OCI-LY3 (cell line): Measurements from ENCODE around the gene ALCAM.

ENCODE experiments used
- H2AFZ ChIP-seq: fragments of 200-600, 300-600 bp; shearing (Covaris generic); 2 replicates; pipeline ENCODE4 v1.6.0; 2014; ENCODE audit warnings: antibody characterized with exemption, low read depth, low read length
- H3K27ac ChIP-seq: fragments of 200-600, 300-600 bp; sonication (generic); 2 replicates; pipeline ENCODE4 v1.5.1; 2014; ENCODE audit warnings: mild to moderate bottlenecking, low read length, moderate library complexity, mixed read lengths
- H3K27me3 ChIP-seq: fragments of 200-600, 300-600 bp; sonication (generic); 2 replicates; pipeline ENCODE4 v1.6.1; 2014; ENCODE audit warnings: low read depth, low read length, mixed read lengths
- H3K36me3 ChIP-seq: fragments of 200-600, 300-600 bp; sonication (generic); replicated peaks from 2 replicates; pipeline ENCODE3; 2014; ENCODE audit warnings: low read depth, low read length, mixed read lengths
- H3K4me1 ChIP-seq: fragments of 300-600, 200-600 bp; sonication (generic); 2 replicates; pipeline ENCODE4 v1.6.1; 2014; ENCODE audit warnings: low read length, mixed read lengths
- H3K4me2 ChIP-seq: fragments of 200-600, 300-600 bp; sonication (generic); 2 replicates; pipeline ENCODE4 v1.6.1; 2014; ENCODE audit warnings: low read length, mixed read lengths
- H3K4me3 ChIP-seq: fragments of 300-600, 200-600 bp; sonication (generic); 2 replicates; pipeline ENCODE4 v1.5.1; 2014; ENCODE audit warnings: antibody characterized with exemption, mild to moderate bottlenecking, low read length, moderate library complexity
- H3K79me2 ChIP-seq: fragments of 300-600, 200-600 bp; shearing (Covaris generic); 2 replicates; pipeline ENCODE4 v1.6.1; 2014; ENCODE audit warnings: mild to moderate bottlenecking, low read length, mixed read lengths
- H3K9ac ChIP-seq: fragments of 300-600, 200-600 bp; shearing (Covaris generic); 2 replicates; pipeline ENCODE4 v1.6.0; 2014; ENCODE audit warnings: mild to moderate bottlenecking, low read length, moderate library complexity
- H3K9me3 ChIP-seq: fragments of 200-600, 300-600 bp; shearing (Covaris generic); 2 replicates; pipeline ENCODE4 v1.6.1; 2014; ENCODE audit warnings: low read length, mixed read lengths; ENCODE audit not compliant: insufficient read depth
- H4K20me1 ChIP-seq: fragments of 200-600, 300-600 bp; sonication (generic); 2 replicates; pipeline ENCODE4 v1.6.1; 2016; ENCODE audit warnings: low read length, mixed read lengths; ENCODE audit not compliant: insufficient read depth
- CTCF ChIP-seq: fragments of 200-600, 300-600 bp; sonication (generic); IDR thresholded peaks from 2 replicates; pipeline ENCODE4 v1.5.1; 2014; ENCODE audit warnings: antibody characterized with exemption, low read length, low read depth
- EZH2phosphoT487 ChIP-seq: fragments of 200-600 bp; shearing (Covaris generic); IDR thresholded peaks from 2 replicates; pipeline ENCODE4 v1.6.1; 2018; ENCODE audit warnings: antibody characterized with exemption, mixed run types, low read depth

The ALCAM gene

GRCh38 chr3:105375750-105376511 lies 9.2 kb downstream of the ALCAM start:
- Histone ChIP-seq H3K27ac (no peak overlapping the region), H3K4me2 (peak overlapping the region; percentile 54)

GRCh38 chr3:105377716-105378115 lies 11.0 kb downstream of the ALCAM start:
- Histone ChIP-seq H4K20me1 (peaks cover 38% of the 10 kb centered on the region), H3K4me2 (no peak overlapping the region), H3K9me3 (no peaks in the 10 kb centered on the region), H3K27ac (no peak overlapping the region), H2AFZ (no peak overlapping the region), H3K36me3 (peaks cover 30% of the 10 kb centered on the region), H3K27me3 (no peaks in the 10 kb centered on the region), H3K4me1 (peaks cover 39% of the 10 kb centered on the region), H3K4me3 (no peak overlapping the region), H3K9ac (no peak overlapping the region), H3K79me2 (peaks cover 92% of the 10 kb centered on the region)
- TF ChIP-seq EZH2phosphoT487 (no peak), CTCF (no peak)

More at GRCh38 chr3:105375750-105376511, 9.2 kb downstream of the ALCAM start:
- Histone ChIP-seq H2AFZ (no peak overlapping the region), H3K36me3 (peaks cover 25% of the 10 kb centered on the region), H3K9me3 (no peaks in the 10 kb centered on the region), H3K79me2 (peaks cover 100% of the 10 kb centered on the region), H3K4me3 (peak overlapping the region; percentile 23), H3K9ac (no peak overlapping the region), H3K27me3 (no peaks in the 10 kb centered on the region), H3K4me1 (peaks cover 51% of the 10 kb centered on the region), H4K20me1 (peaks cover 49% of the 10 kb centered on the region)
- TF ChIP-seq EZH2phosphoT487, result no peak
- no peak for TF ChIP-seq CTCF

- peaks cover 14% of the 10 kb centered on the region; the same call in 1 of the 2 replicates for H4K20me1 ChIP-seq
- TF ChIP-seq CTCF (no peak), EZH2phosphoT487 (no peak)
- H3K9me3 ChIP-seq, result no peaks in the 10 kb centered on the region
- H3K4me2 ChIP-seq, result peak overlapping the region; percentile 82
- H3K4me3 ChIP-seq, result peak overlapping the region; percentile 65
- peak overlapping the region; percentile 56 for H3K9ac ChIP-seq
- H3K27me3 ChIP-seq, result no peaks in the 10 kb centered on the region
- H2AFZ ChIP-seq, result no peak overlapping the region
- H3K79me2 ChIP-seq, result peaks cover 85% of the 10 kb centered on the region
- H3K27ac ChIP-seq, result peak overlapping the region; percentile 90
- H3K4me1 ChIP-seq, result peaks cover 52% of the 10 kb centered on the region
- peaks cover 19% of the 10 kb centered on the region for H3K36me3 ChIP-seq
These were observed 18.5 kb downstream of the ALCAM start for GRCh38 chr3:105385179-105385578.

GRCh38 chr3:105385819-105386508 lies 19.3 kb downstream of the ALCAM start:
- peaks cover 17% of the 10 kb centered on the region for H3K36me3 ChIP-seq
- TF ChIP-seq EZH2phosphoT487 (no peak), CTCF (no peak)
- peak overlapping the region; percentile 90 for H3K27ac ChIP-seq
- H4K20me1 ChIP-seq, result peaks cover 14% of the 10 kb centered on the region; the same call in 1 of the 2 replicates
- H3K4me1 ChIP-seq, result peaks cover 48% of the 10 kb centered on the region
- no peak overlapping the region for H2AFZ ChIP-seq
- H3K4me2 ChIP-seq, result peak overlapping the region; percentile 82
- no peaks in the 10 kb centered on the region for H3K9me3 ChIP-seq
- H3K4me3 ChIP-seq, result peak overlapping the region; percentile 65
- peak overlapping the region; percentile 56; the same call in 1 of the 2 replicates for H3K9ac ChIP-seq
- H3K79me2 ChIP-seq, result peaks cover 85% of the 10 kb centered on the region
- H3K27me3 ChIP-seq, result no peaks in the 10 kb centered on the region
